ENCODE results near the gene OLA1. TPM values are rescaled to one million over a fixed set of nuclear protein-coding genes. Genes with fewer than 3 reads are reported as not detected.

Gene OLA1
- total and polyA plus RNA-seq, 2 of the 13 experiments (the other 11 are each of a cell fraction or from before 2014, with no cell fraction given) = 153 to 241 TPM

- peak; percentile 88 for DNase-seq (ENCODE audit: low spot score)
- H3K4me3 ChIP-seq (replicated peaks in 1 of 3; ENCODE audit: insufficient read depth in 1 of 3, low read depth in 2 of 3, low read length in 3 of 3) = no peak overlapping the region; a peak in 1 of 6 replicates
- H4K20me1 ChIP-seq (ENCODE audit: insufficient read depth, low read length) = peaks cover 43% of the 10 kb centered on the region
- H3K4me2 ChIP-seq (ENCODE audit: low read depth, low read length) = peak overlapping the region; percentile 49
- H3K9me3 ChIP-seq (ENCODE audit: low read length) = no peaks in the 10 kb centered on the region
- peaks cover 0 to 13% of the 10 kb centered on the region in 2 experiments; a peak in 2 of 5 replicates for H3K36me3 ChIP-seq (replicated peaks in 1 of 2; ENCODE audit: control insufficient read depth in 1 of 2, insufficient read depth in 2 of 2, low read length in 2 of 2)
- H3K79me2 ChIP-seq (ENCODE audit: insufficient read depth, low read length) = peaks cover 99% of the 10 kb centered on the region
- CTCF ChIA-PET (ENCODE audit: low intra/inter-chr PET ratio, low total read pairs) = no interaction called here
- H3K4me1 ChIP-seq (ENCODE audit: insufficient read depth, low read length) = peaks cover 60% of the 10 kb centered on the region
- POLR2A ChIA-PET = interaction anchor here (2.6 kb wide), 1 partner anchor 15 kb away, joined by 17 read pairs; the partner anchor contains the start of gene OLA1
- intact Hi-C loops (cut with micrococcal nuclease; ENCODE audit: unreplicated experiment) = loop anchor here (2.0 kb wide), 1 partner anchor 15 kb away; the partner anchor contains the start of gene OLA1
- BruUV-seq (replicated peaks) = no TSS peak
- no peak overlapping the region for H3K9ac ChIP-seq (ENCODE audit: insufficient read depth, low read depth, low read length)
- H2AFZ ChIP-seq (ENCODE audit: low read length) = no peak overlapping the region
- no peaks in the 10 kb centered on the region for H3K27me3 ChIP-seq (ENCODE audit: control insufficient read depth in 1 of 2, insufficient read depth in 2 of 2, low read length in 2 of 2)
- 59% methylated on average over 1 of the region's 1 CpG for WGBS (ENCODE audit: low lambda C conversion rate)
- FAIRE-seq = peak; percentile 66
- ATAC-seq = peak; percentile 82
- in situ Hi-C loops (cut with HindIII; ENCODE audit: extremely low pct_ligation_motif_present, low pct_unique_long_range_greater_than_20kb) = no loop called here
- H3K27ac ChIP-seq (ENCODE audit: extremely low read length, insufficient read depth, low read length) = peak overlapping the region; percentile 27
- TF ChIP-seq MATR3 (CRISPR knock-in tag; IDR thresholded peaks at IDR 0.05) (no peak), TCF7 (IDR thresholded peaks at IDR 0.05; ENCODE audit: low read depth) (peak; percentile 22; the same call in 1 of the 2 replicates), BCL6 (CRISPR knock-in tag; IDR thresholded peaks at IDR 0.05) (peak; percentile 52; the same call in 1 of the 2 replicates), CBFB (CRISPR knock-in tag; IDR thresholded peaks at IDR 0.05) (peak; percentile 99), ISL2 (CRISPR knock-in tag; IDR thresholded peaks at IDR 0.05) (peak; percentile 59), FOXA1 (IDR thresholded peaks at IDR 0.05) (peak; percentile 22; the same call in 1 of the 2 replicates), FOXA1 (CRISPR knock-in tag; IDR thresholded peaks at IDR 0.05) (peak; percentile 87), HNF4A (CRISPR knock-in tag; IDR thresholded peaks at IDR 0.05) (peak; percentile 75), PAXIP1 (CRISPR knock-in tag; conservative IDR thresholded peaks at IDR 0.05) (peak; percentile 45; the same call in 1 of the 2 replicates), ZBTB21 (CRISPR knock-in tag; IDR thresholded peaks at IDR 0.05) (no peak), KAT8 (CRISPR knock-in tag; IDR thresholded peaks at IDR 0.05) (0 out of 2 replicates have a peak, but pooled peaks have one; percentile 35), RNF219 (CRISPR knock-in tag; IDR thresholded peaks at IDR 0.05) (no peak), SIX1 (CRISPR knock-in tag; IDR thresholded peaks at IDR 0.05; ENCODE audit: borderline replicate concordance) (peak; percentile 46; the same call in 1 of the 2 replicates), TBX2 (CRISPR knock-in tag; IDR thresholded peaks at IDR 0.05; ENCODE audit: borderline replicate concordance) (0 out of 2 replicates have a peak, but pooled peaks have one; percentile 43), ZNF513 (CRISPR knock-in tag; conservative IDR thresholded peaks at IDR 0.05) (no peak), ARID3A (IDR thresholded peaks at IDR 0.05; ENCODE audit: low read depth, low read length) (0 out of 2 replicates have a peak, but pooled peaks have one; percentile 40)
These were observed 14.5 kb downstream of the OLA1 start for GRCh38 chr2:174233771-174234275.

All from HepG2 (cell line).